NCI-H1417 (cell line): Measurements from ENCODE around the gene INPP4A.

Source experiments
- DNase-seq, 3 experiments: peaks; one replicate each; lab custom pipeline; 2025; lab: John Stamatoyannopoulos, UW

INPP4A gene

DNA sequence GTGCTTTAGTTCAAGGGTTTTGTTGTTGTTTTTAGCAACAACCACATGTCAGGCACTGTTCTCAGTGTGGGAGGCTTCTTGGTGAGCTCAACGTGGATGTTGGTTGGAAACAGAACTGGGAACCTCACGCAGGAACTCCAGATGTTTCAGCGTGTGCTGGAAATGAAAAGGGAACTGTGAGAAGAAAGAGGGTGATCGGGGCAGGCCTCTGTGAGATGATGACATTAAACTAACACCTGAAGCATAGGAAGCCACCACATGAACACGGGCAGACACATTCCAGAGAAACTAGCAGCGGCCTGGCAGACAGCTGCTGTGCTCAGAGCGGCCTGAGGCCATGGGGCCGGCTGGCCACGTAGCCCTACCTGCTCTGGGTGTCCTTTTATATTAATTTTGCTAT lies 97.2 kb downstream of the INPP4A start:
- DNase-seq, result no peak

DNA sequence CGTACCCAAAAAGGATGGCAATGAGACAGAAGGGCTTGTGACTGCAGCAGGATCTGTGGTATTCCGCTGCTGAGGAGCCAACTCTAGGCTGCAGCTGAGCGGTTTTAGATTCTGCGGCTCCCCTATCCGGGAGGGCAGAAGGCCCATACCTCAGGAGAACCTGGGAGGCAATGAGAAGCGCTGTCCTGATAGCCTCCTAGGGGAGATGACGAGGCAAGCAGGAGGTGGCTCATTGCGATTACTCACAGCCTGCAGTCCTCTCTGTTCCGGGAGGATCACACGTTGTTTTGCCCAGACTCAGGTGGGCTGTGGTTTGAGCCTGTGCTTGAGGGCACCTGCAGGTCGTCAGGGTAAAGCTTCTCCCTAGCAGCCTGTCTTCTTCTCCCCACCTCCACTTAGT lies 98.6 kb downstream of the INPP4A start:
- no peak for DNase-seq

DNA sequence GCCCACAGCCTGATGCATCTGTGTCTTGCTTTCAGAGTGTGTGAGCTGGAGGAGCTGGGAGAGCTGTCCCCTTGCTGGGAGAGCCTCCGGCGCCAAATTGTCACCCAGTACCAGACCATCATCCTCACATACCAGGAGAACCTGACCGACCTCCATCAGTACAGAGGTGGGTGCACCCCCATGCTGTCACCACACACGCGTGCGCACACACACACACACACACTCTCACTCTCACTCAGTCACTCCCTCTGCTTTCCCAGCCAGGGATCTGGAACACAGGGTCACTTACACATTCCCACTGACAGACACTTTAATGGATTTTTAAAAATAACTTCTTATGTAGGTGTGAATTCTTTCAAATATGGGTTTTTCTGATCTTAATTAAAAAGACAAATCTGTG lies 99.2 kb downstream of the INPP4A start:
- DNase-seq, result no peak

DNA sequence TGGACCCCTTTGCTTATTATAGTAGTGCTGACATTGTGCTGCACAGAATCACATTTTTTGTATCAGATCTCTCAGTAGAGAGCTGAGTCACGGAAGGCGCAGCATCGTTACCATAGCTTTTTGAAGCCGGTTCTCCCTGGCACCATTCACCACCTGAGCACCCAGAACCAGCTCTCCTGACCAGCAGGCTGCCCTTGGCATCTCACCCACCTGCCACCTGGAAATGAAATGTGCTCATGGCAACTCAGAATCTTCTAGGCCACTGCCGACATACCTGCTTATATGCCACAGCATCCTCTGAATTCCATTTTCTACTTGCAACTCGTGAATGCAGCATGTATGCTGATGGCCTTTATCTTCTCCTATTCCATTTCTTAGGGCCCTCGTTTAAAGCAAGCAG lies 100.9 kb downstream of the INPP4A start:
- DNase-seq, result no peak

DNA sequence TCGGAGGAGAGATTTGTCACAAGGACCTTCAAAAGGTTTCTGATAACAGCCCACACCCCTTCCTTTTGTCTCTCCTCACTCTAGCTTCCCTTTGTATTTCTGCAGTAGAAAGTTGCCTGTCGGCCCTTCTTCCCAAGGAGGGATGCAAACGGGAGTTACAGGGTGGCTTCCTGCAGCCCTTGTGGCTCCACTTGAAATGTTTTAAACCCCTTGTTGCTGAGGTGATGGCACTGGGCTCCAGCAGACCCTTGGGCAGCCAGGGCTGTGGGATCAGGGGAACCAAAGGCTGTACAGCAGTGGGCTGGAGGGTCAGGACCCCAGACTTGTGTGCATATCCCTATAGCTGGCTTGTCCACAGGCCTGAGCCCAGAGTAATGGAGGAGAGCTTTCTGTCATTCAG lies 101.5 kb downstream of the INPP4A start:
- DNase-seq, result no peak

DNA sequence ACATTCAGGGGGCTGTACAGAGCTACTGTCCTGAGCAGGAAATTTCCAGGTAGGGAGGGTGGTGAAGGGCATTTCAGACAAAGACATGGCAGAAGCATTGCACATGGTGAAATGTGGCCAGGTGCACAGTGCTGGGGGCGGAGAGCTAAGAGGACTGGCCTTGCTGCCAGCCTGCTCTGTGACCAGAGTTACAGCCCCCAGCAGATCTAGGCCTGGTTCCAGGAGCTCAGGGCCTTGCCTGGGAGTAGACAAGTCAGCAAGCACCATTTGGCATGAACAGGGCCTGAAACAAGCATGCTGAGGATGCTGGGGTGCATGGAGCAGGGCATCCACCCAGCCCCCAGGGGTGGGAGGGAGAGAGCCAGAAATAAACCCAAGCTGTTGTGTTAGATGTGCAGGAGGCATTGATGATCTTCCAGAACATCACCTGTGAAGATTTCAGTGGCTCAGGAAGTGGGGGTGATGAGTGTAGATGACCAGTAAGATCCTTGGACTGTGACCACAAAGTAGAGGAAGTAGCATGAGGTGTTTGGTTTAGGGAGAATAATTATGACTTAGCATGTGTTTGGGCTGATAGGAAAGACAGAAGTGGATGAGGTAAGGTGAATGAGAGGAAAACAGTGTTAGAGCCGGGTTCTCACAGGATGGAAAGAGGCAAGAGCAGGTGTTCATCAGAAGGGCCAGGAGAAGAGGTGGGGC lies 102.6 kb downstream of the INPP4A start:
- DNase-seq, result no peak

DNA sequence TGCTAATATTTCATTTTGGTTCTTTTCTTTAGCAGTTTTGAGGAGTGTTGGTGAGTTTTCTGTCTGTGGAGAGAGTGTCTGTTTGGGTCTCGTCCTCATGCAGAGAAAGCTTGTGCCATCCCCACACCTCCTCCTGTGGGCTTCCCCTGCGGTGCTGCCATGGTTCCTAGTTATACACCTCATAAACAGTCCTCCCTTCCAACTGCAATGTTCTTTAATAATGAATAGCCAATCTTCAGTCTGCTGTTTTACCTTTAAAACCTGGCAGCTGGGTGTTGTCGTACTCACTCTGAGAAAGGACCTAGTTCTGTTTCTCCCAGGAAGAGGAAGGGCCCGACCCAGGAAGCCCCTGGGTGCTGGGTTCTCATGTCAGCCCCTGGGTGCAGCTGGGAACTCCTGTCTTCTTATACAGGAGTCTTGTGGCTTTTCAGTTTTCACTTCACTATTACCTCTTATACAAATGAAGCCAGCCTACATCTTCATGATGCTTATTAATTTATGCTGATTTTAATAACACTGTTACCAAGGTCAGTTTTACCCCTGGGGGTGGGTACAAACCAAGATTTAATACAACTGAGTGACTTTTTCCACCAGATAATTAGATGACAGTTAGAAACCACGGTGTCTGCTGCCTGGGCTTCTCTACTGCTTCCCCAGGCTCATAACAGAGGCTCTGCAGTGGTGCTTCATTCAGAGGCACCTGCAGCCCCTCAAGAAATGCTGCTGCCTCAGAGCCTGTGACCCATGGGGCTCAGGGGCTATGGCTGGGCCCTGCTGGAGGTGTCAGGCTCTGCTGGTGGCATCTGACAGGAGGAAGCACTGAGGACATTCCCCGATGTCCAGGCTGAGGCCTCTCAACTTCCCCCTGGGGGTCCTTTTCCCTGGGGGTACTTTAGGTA lies 104.5 kb downstream of the INPP4A start:
- DNase-seq, result no peak

DNA sequence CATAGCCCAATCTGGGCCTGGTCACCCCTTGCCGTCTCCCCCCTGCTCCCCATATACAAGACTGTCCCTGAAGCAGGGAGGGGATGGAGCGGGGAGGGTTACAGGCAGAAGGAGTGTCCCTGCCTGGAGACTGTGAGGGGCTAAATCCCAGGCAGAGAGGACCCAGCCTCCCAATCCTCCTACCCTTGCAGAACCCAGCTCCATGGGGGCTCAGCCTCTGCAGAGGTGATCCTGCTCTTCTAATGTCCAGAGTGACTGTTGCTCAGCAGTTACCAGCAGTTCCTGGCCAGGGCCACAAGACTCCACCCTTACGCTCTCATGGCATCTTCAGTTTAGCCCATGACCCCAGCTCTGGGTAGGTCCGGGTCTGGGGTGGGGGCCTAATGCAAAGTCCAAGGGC lies 105.5 kb downstream of the INPP4A start:
- no peak for DNase-seq

DNA sequence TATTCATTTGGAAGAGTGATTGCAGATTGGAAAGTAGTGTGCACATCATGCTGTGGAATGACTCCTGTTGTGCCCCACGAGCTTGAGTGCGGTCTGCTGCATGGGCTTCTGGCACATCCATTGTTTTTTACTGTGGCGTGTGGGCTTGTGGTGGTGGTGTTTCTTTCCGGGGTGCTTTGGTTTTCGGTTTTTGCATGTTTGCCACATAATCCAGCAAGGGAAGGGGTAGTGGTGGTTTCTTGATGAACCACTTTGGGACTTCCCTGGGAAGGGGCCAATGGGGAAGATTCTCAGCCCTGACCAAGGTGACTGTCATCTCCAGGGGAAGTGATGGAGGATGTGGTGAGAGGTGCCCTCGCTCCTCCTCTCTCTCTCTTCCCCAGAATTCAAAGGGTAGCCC lies 106.7 kb downstream of the INPP4A start:
- DNase-seq, result no peak

DNA sequence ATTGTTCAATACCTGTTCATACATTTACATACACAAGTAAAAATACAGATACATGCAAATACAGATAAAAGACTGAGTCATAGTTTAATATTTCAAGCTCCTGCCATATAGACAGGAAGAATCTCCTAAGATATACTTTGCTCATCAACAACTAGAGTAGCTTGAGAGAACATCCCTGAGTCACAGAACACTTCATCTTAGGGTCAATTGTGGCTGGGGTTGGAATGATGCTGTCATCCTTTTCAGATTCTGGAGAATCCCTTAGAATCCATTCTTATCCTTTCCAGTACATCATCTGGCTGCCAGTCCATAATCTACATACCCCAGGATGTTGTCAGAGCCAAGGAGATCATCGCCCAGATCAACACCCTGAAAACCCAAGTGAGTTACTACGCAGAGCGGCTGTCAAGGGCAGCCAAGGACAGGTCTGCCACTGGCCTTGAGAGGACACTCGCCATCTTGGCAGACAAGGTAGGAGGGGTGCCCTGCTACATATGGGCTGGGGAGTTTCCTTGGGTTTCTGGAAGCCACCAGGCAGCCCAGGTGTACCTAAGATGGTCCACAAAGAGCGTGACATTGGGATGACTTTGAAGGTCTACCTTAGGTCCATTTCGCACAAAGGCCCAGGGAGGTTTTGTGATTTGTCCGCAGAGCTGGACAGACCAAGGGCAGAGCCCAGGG lies 108.0 kb downstream of the INPP4A start:
- no peak for DNase-seq

DNA sequence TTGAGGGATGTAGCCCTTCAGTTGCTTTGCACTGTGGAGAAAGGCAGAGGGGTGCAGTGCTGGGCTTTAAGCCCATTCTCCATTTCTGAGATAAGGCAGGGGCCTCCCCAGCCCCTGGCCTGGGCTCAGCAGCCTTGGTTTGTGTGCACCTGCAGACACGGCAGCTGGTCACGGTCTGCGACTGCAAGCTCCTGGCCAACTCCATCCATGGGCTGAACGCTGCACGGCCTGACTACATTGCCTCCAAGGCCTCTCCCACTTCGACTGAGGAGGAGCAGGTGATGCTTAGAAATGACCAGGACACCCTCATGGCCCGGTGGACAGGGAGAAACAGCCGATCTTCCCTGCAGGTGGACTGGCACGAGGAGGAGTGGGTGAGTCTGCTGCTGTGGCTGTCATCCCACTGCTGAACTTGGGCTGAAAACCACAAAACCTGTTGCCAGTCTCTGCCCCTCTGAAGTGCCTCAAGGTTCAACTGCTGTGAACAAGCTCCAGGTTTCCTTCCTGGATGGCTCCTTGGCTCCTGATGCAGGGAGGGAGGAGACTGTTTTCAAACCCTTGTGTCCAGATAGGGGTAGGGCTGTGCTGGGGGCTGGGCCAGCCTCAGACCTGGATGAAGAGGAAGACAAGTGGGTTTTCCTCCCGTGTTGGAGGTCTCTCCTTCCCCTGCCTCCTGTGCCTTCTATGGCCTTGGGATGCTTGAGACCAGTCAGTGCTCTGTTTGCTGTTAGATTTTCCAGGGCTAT lies 109.6 kb downstream of the INPP4A start:
- no peak for DNase-seq

DNA sequence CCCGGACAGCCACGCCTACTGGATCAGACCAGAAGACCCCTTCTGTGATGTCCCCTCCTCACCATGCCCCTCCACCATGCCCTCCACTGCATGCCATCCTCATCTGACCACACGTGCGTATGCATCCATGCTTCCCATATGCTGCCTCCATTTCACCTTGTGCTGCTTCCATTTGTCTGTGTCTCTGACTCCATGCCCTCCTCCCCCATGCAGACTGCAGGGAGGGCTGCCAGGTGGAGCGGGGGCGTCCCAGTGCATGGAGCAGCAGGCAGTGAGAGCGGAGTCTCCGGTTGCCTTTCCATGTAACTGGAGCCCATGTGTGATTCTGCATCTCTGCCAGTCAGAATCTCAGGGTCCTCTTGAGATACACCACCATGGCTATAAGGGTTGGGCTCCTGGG lies 111.0 kb downstream of the INPP4A start:
- no peak for DNase-seq

DNA sequence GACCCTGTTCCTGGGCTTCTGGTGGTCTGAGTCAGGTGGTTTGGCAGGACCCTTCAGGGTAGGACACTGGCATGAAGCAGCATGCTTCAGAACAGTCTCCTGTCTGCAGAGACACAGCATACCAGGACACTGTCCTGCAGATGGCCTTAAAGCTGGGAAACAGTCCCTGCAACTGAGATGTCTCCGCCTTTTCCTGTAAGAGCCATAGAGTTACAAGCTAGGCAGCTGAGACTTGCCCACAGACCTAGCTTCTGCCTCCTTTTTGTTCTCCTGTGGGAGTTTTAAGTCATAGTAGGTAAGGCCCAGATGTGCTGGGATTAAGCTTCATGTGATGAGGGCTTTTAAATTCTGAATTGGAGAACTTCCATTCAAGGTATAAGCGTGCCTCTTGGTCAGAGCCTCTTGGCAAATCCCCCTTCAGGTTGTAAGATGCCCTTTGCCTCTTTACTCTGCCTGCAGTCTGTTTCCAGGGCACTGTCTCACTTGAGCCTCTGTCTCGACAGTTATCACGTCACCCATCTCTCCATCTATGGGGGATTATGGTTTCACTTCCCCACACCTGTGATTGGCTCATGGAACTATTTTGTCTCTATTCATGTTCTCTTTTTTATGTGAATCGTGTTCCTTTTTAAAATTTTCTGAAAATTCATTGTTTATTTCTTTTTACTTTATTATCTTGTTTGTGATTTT lies 111.8 kb downstream of the INPP4A start:
- no peak for DNase-seq

DNA sequence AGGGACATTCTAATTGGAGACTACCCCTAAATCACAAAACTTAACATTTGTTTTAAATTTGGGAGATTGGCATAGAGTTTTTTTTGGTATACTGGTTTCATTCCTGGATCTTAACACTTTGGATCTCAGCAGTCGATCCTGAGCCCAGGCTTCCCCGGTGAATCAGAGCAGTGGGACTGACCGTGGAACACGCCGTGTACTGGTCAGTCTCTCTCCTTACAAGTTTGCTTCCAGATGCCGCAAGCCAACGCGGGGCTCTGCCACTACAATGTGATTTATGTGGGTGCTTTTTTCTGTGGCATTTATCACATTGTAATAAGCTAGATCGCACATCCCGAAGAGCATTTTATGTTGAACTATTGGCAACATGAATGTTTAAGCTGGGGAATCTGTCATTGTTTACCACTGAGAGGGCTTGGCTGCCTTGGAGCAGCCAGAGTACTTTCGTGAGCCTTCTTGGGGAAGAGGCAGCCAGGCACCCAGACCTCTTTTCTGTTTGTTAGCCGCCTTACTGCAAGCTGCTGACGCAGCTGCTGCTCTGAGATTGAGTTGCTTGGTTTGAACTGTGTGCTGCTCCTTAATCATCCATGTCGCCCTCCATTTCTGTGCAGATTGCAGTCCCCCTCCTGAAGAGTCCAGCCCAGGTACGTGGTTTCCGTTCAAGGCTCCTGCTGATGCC lies 114.3 kb downstream of the INPP4A start:
- no peak for DNase-seq

DNA sequence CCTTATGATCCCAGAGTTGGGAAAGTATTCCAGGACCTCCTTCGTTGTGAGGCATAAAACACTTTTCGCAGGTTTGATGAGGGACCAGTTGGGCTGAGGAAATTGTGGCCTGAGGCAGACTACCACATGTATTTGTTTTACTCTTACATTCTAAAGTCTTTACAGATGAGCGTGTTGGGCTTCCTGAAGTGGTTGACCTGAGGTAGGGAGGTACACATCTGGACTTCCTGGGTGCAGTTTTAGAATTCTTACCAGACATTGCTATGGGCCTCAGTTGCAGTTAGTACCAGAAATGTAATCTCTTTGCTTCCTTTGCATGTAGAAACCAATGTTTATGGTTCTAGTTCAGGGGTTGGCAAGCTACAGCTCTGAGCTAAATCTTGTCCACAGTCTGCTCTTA lies 114.9 kb downstream of the INPP4A start:
- no peak for DNase-seq

DNA sequence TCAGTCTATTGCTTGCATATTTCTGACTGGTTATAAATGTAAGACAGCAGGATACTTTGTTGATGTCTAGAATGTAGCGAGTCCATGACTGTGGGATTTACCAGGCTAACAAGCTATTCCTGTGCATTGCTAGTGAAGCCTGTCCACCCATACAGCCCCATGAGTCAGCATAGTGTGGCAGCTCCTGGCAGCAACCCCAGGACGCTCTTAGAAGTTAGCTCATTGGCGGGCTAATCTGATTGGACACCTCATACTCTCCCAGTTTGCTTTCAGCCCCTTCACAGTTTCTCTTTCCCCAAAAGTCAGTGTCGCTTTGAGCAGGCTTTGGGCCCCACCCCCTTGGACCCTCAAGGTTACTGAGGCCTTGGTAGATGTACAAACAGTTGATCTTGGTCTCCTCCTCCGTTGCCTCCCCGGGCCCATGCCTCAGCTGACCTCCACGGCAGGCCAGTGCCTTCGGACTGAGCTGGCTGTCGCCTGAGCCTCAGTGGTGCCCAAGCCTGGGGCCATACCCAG lies 115.7 kb downstream of the INPP4A start:
- DNase-seq, result no peak

DNA sequence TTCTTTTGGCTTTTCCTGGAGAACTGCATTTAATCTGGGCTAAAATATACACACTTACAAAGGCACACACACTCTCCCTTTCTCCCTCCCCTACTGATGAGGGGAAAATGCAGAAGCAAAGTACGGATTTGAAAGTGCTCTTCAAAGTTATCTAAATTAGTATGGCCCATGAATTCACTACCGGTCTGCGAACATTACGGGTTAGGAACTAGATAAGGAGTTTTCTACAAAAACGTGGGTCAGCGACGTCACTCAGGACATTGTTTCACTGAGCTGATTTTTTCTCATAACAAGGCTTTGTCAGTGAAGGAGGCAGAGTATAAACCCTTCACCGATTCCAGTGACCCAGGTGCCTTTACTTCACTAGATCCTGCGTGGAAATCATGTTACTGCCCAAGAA lies 116.4 kb downstream of the INPP4A start:
- DNase-seq, result no peak

DNA sequence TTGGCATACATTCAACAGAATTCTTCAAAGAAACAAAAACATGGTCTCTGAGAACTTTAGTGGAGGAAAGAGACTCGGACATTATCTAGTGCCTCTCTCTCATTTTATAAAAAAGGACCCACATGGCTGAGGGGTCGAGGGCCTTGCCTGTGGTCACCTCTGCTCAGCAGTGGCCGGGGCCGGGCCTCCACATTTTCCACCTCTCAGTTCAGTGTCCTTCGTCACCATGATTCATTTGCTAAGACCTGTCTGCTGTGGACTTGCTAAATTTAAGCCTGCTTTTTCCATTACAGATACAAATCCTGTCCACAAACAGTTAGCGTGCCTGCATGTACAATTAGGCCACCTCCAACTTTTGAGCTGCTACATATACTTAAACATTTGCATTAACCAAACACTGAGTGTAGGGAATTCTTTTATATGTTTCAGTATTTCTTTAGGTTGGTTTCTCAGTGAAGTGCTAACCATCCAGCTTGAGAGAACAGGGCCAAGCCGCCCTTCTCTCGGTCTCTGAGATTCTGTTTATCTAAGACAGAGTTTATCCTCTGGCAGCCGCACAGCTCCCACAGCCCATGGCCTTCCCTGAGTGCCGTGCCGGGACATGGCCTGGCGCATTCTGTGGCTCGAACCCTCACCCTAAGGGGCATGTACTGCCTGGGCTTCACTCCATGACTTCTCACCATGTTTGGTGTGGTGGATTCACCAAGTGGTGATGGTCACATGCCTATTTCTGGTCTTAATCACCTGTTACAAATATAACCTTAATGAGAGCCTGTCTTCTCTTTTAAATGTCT lies 117.4 kb downstream of the INPP4A start:
- DNase-seq, result no peak

DNA sequence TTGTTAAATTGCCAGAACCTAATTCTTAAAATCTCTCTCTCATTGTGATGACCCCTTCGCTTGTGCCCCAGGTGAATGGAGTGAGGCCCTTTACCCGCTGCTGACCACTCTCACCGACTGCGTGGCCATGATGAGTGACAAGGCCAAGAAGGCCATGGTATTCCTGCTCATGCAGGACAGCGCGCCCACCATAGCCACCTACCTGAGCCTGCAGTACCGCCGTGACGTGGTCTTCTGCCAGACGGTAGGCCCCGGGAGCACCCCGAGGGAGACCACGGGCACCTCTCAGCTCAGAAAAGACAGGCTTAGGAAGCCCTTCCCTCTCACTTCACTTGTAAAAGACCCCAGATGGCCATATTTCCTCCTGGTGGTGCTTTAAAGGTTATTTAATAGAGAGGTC lies 118.7 kb downstream of the INPP4A start:
- no peak for DNase-seq

DNA sequence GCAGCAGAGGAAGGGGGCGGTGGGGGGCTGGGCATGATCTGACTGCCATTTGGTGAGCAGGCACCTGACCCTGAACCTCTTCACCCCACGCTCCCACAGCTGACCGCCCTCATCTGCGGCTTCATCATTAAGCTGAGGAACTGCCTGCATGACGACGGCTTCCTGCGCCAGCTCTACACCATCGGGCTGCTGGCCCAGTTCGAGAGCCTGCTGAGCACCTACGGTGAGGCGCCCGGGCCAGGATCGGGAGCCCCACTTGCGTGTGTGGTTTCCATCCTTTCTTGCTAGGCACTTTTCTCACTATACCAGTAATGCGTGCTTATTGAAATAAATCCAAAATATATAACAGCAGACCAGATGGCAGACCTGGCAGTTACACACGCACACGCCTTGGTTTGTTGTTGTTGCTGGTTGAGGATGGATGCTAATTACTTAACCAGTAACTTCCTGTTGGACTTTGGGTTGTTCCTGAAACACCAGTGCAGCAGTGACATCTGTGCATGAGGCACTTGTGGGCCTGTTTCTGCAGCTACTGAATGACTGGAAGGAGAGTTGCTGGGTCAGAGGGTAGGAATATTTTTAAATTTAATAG lies 120.0 kb downstream of the INPP4A start:
- DNase-seq, result no peak
